ENCODE results near the gene PABPN1.

Gene PABPN1

DNA sequence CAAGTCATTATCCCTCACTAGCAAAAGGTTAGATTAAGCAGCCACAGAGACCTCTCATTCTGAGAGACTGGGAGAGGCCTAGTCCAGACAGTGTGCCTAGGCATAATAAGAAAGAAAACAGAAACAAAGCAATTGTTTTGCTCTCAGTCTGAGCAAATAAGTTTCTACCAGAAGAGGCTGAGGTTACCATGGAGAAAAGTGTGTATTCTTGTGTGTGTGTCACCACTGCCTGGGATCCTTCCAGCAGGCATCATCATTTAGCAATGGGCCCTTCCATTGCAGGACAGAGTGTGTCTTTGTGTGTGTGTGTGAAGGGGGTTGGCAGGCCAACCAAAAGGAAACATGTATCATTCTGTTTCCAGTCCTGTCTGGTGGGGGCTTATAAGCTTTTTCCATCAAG, 40.1 kb downstream of the PABPN1 start:
- Histone ChIP-seq H3K4me3 (ENCODE audit: low read depth in 1 of 2, low read length in 2 of 2) (no peak overlapping the region), H2AFZ (ENCODE audit: low read depth, low read length) (no peak overlapping the region), H3K9me3 (ENCODE audit: insufficient read depth, low read length, severe bottlenecking) (no peaks in the 10 kb centered on the region), H3K79me2 (ENCODE audit: insufficient read depth, low read length) (no peaks in the 10 kb centered on the region), H3K27me3 (ENCODE audit: insufficient read depth, low read length, poor library complexity) (peaks cover 19% of the 10 kb centered on the region), H3K4me2 (ENCODE audit: insufficient read depth, low read length) (no peak overlapping the region), H3K9ac (ENCODE audit: low read depth, low read length) (no peak overlapping the region), H3K27ac (ENCODE audit: low read length) (no peak overlapping the region), H3K36me3 (ENCODE audit: insufficient read depth, low read length) (no peaks in the 10 kb centered on the region), H4K20me1 (ENCODE audit: insufficient read depth, low read length) (0 out of 2 replicates have a peak, but pooled peaks cover 3% of the 10 kb centered on the region), H3K4me1 (ENCODE audit: insufficient read depth, low read length) (no peaks in the 10 kb centered on the region)
- TF ChIP-seq EZH2 (IDR thresholded peaks at IDR 0.05; ENCODE audit: borderline replicate concordance, low read depth, low read length, severe bottlenecking): no peak
- TF ChIP-seq CTCF (IDR thresholded peaks at IDR 0.05; ENCODE audit: borderline replicate concordance, extremely low read depth, low read length, poor library complexity, severe bottlenecking): no peak
- no peak for DNase-seq
- no peak for ATAC-seq (ENCODE audit: insufficient read depth, low read depth)

DNA sequence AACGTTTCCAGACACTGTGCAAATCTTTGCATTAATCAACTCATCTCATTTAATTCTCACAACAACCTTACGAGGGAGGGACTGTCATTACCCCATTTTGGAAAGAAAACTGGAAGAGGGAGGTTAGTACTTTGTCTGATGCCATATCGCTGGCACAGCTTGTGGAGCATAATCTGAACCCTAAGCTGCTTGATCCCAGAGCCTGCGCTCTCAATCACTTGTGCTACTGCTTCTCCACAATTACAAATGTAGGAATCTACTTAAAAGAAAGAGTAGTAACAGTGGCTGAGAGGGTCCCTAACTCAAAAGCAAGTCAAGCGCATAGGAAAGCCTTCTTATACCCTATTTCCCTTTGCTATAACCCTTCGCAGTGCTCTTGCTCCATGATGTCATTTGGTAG, 40.5 kb downstream of the PABPN1 start:
- no peak overlapping the region for H3K9ac ChIP-seq (ENCODE audit: low read depth, low read length)
- no peaks in the 10 kb centered on the region for H3K36me3 ChIP-seq (ENCODE audit: insufficient read depth, low read length)
- no peaks in the 10 kb centered on the region for H3K4me1 ChIP-seq (ENCODE audit: insufficient read depth, low read length)
- no peak for DNase-seq
- no peak overlapping the region for H3K4me3 ChIP-seq (ENCODE audit: low read depth in 1 of 2, low read length in 2 of 2)
- no peak overlapping the region for H3K27ac ChIP-seq (ENCODE audit: low read length)
- no peak for ATAC-seq (ENCODE audit: insufficient read depth, low read depth)
- TF ChIP-seq CTCF (IDR thresholded peaks at IDR 0.05; ENCODE audit: borderline replicate concordance, extremely low read depth, low read length, poor library complexity, severe bottlenecking): no peak
- no peak for TF ChIP-seq EZH2 (IDR thresholded peaks at IDR 0.05; ENCODE audit: borderline replicate concordance, low read depth, low read length, severe bottlenecking)
- H3K79me2 ChIP-seq (ENCODE audit: insufficient read depth, low read length): no peaks in the 10 kb centered on the region
- no peak overlapping the region for H3K4me2 ChIP-seq (ENCODE audit: insufficient read depth, low read length)
- peaks cover 18% of the 10 kb centered on the region for H3K27me3 ChIP-seq (ENCODE audit: insufficient read depth, low read length, poor library complexity)
- H2AFZ ChIP-seq (ENCODE audit: low read depth, low read length): no peak overlapping the region
- H4K20me1 ChIP-seq (ENCODE audit: insufficient read depth, low read length): 0 out of 2 replicates have a peak, but pooled peaks cover 3% of the 10 kb centered on the region
- no peaks in the 10 kb centered on the region for H3K9me3 ChIP-seq (ENCODE audit: insufficient read depth, low read length, severe bottlenecking)

DNA sequence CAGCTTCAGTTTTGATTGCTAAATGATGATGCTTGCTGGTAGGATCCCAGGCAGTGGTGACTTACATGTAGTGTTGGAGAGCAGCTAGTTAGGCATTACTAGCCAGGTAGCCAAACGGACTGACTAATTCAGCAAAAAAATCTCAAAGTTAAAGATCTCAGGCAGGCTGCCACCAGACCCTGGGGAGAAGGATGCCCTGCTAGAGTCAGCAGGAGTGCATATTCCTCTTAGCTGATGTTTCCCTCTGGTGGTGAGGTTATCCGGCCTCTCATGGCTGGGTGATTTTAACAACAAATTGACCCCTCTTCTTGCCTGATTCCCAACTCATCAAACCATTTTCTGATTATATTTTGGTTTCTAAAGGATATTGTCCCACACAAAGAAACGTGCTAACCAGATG, 40.9 kb downstream of the PABPN1 start:
- H4K20me1 ChIP-seq (ENCODE audit: insufficient read depth, low read length): 0 out of 2 replicates have a peak, but pooled peaks cover 3% of the 10 kb centered on the region
- ATAC-seq (ENCODE audit: insufficient read depth, low read depth) (no peak), DNase-seq (no peak)
- H2AFZ ChIP-seq (ENCODE audit: low read depth, low read length): no peak overlapping the region
- H3K27ac ChIP-seq (ENCODE audit: low read length): no peak overlapping the region
- H3K9me3 ChIP-seq (ENCODE audit: insufficient read depth, low read length, severe bottlenecking): no peaks in the 10 kb centered on the region
- no peaks in the 10 kb centered on the region for H3K79me2 ChIP-seq (ENCODE audit: insufficient read depth, low read length)
- H3K36me3 ChIP-seq (ENCODE audit: insufficient read depth, low read length): no peaks in the 10 kb centered on the region
- no peak overlapping the region for H3K4me2 ChIP-seq (ENCODE audit: insufficient read depth, low read length)
- no peak for TF ChIP-seq EZH2 (IDR thresholded peaks at IDR 0.05; ENCODE audit: borderline replicate concordance, low read depth, low read length, severe bottlenecking)
- TF ChIP-seq CTCF (IDR thresholded peaks at IDR 0.05; ENCODE audit: borderline replicate concordance, extremely low read depth, low read length, poor library complexity, severe bottlenecking): no peak
- H3K27me3 ChIP-seq (ENCODE audit: insufficient read depth, low read length, poor library complexity): peaks cover 16% of the 10 kb centered on the region
- no peak overlapping the region for H3K9ac ChIP-seq (ENCODE audit: low read depth, low read length)
- H3K4me3 ChIP-seq (ENCODE audit: low read depth in 1 of 2, low read length in 2 of 2): no peak overlapping the region
- H3K4me1 ChIP-seq (ENCODE audit: insufficient read depth, low read length): no peaks in the 10 kb centered on the region
